Aorta (tissue), 5 donors: ENCODE measurements around the gene BTBD16. TPM values are rescaled to one million over a fixed set of nuclear protein-coding genes. Genes with fewer than 3 reads are reported as not detected.
A peak's percentile ranks its signal among the peaks of the same experiment; 100 is the strongest.

Source experiments
- ATAC-seq: fragments of 200-7000 bp; cut with Tn5 transposase; one replicate; pipeline ENCODE4 v1.9.1; 2022; ENCODE audit warnings: moderate library complexity; ENCODE audit not compliant: low FRiP score
- DNase-seq, 2 donors: peaks; one replicate each; pipeline ENCODE4 v3.0.0-alpha.2; 2020
- H3K27ac ChIP-seq, 2 donors: one replicate each; pipeline ENCODE4 v1.5.1; 2013; ENCODE audit warnings: low read length in 2 of 2, mild to moderate bottlenecking in 2 of 2, moderate library complexity in 2 of 2, control low read depth in 1 of 2, inconsistent platforms in 1 of 2, low read depth in 1 of 2
- H3K27me3 ChIP-seq, 2 donors: one replicate each; pipeline ENCODE4 v1.6.1; 2013; ENCODE audit warnings: control low read depth in 1 of 2, low read length in 1 of 2, mild to moderate bottlenecking in 1 of 2, moderate library complexity in 1 of 2; ENCODE audit not compliant: insufficient read depth in 2 of 2, control insufficient read depth in 1 of 2
- H3K36me3 ChIP-seq, 2 donors: one replicate each; pipeline ENCODE4 v1.6.1; 2013; ENCODE audit warnings: control low read depth in 1 of 2, low read length in 1 of 2, mild to moderate bottlenecking in 1 of 2; ENCODE audit not compliant: insufficient read depth in 2 of 2, control insufficient read depth in 1 of 2
- H3K4me1 ChIP-seq, 2 donors: one replicate each; pipeline ENCODE4 v1.6.1; 2013; ENCODE audit warnings: low read length in 2 of 2, control low read depth in 1 of 2, mild to moderate bottlenecking in 1 of 2, moderate library complexity in 1 of 2; ENCODE audit not compliant: insufficient read depth in 2 of 2, control insufficient read depth in 1 of 2
- H3K4me3 ChIP-seq, 2 donors: one replicate each; pipeline ENCODE4 v1.5.1; 2013; ENCODE audit warnings: low read length in 2 of 2, control low read depth in 1 of 2, mild to moderate bottlenecking in 1 of 2
- H3K9me3 ChIP-seq: one replicate; pipeline ENCODE4 v1.6.1; 2013; ENCODE audit warnings: mild to moderate bottlenecking, low read length; ENCODE audit not compliant: control insufficient read depth
- WGBS, 2 donors: extraction: QIAGEN DNeasy Blood & Tissue Kit; methylation state at CpG; one replicate each; pipeline ENCODE4 v1.1.7; 2013; 5-methylcytosine and 5-hydroxymethylcytosine counted together
- intact Hi-C, 2 donors: fragments of 100-400 bp; cut with DNase I; formaldehyde crosslinking; loops; one replicate each; pipeline versions ENCODE4 v1.14.2 to v1.15.0; 2022
- polyA plus RNA-seq, 2 donors: library from polyadenylated mRNA; stranded (reverse); fragments of 200-250 nt; gene quantifications; one replicate each; pipeline ENCODE4 v1.2.3, GENCODE V29; 2013
- total RNA-seq, 2 donors: library from RNA; stranded (reverse); fragmentation: NEBNext Ultra II Directional; extraction: Animal tissue kit (Norgen Biotek cat#: 25700); gene quantifications; one replicate each; pipeline ENCODE4 v1.2.1, GENCODE V29; 2021
- donor health status: healthy with polysubstance abuse.
- donor health status: Bipolar disorder and iron deficiency.
- donor health status: DM: no; HTN: no; CAD: no.
- donor health status: DM: no; HTN: no; CAD: no.
- donor health status: DM: yes; HTN: yes; CAD: no.

Gene BTBD16
- total and polyA plus RNA-seq, 4 donors = 1.2 to 2.4 (median 2.3) TPM; not detected in 1

GRCh38 chr10:122233857-122234348 lies 37.2 kb upstream of the BTBD16 start:
- Histone ChIP-seq H3K9me3 (no peaks in the 10 kb centered on the region), H3K27ac (no peak overlapping the region), H3K27me3 (no peaks in the 10 kb centered on the region), H3K4me3 (no peak overlapping the region), H3K36me3 (peaks cover 0 to 2% of the 10 kb centered on the region in 2 donors), H3K4me1 (no peaks in the 10 kb centered on the region)
- intact Hi-C loops = no loop called here
- no peak for ATAC-seq
- no peak for DNase-seq
- WGBS, 2 donors = 85 to 87% methylated on average over 11 of the region's 11 CpGs

DNA sequence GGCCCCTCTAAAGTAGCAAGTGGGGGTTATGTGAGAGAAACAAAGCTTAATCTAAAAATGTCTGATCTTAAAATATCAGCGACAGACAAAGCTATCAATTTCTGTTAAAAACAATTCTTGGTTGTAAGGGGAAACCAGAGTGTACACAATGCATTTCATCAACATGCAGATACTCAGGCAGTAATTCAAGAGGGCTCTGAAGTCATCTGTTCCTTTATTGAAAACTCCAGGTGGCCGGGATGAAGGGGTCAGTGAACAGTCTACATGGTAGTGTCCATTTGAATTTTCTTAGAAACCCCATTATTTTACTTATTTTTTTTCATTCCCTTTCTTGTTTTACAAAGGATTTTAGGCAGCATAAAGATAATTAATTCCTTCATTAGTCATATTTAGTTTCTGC lies 36.7 kb upstream of the BTBD16 start:
- Histone ChIP-seq H3K27me3 (no peaks in the 10 kb centered on the region), H3K27ac (no peak overlapping the region), H3K36me3 (peaks cover 0 to 2% of the 10 kb centered on the region in 2 donors), H3K9me3 (no peaks in the 10 kb centered on the region), H3K4me1 (no peaks in the 10 kb centered on the region), H3K4me3 (no peak overlapping the region)
- intact Hi-C loops = no loop called here
- ATAC-seq (no peak), DNase-seq (no peak)
- 69 to 82% methylated on average over 2 of the region's 2 CpGs for WGBS, 2 donors

- 83 to 87% methylated on average over 5 of the region's 5 CpGs for WGBS, 2 donors
- intact Hi-C loops = no loop called here
- Histone ChIP-seq H3K4me3 (no peak overlapping the region), H3K27ac (no peak overlapping the region), H3K9me3 (no peaks in the 10 kb centered on the region), H3K27me3 (no peaks in the 10 kb centered on the region), H3K4me1 (no peaks in the 10 kb centered on the region), H3K36me3 (peaks cover 0 to 14% of the 10 kb centered on the region in 2 donors)
- no peak for ATAC-seq
- DNase-seq = no peak
These were observed 34.3 kb upstream of the BTBD16 start for GRCh38 chr10:122236690-122237306.

- DNase-seq (no peak), ATAC-seq (no peak)
- H3K27ac ChIP-seq = no peak overlapping the region
- WGBS, 2 donors = 85 to 86% methylated on average over 17 of the region's 17 CpGs
- H3K4me3 ChIP-seq = no peak overlapping the region
- no peaks in the 10 kb centered on the region for H3K27me3 ChIP-seq
- peaks cover 0 to 14% of the 10 kb centered on the region in 2 donors for H3K36me3 ChIP-seq
- no peaks in the 10 kb centered on the region for H3K4me1 ChIP-seq
- H3K9me3 ChIP-seq = no peaks in the 10 kb centered on the region
- intact Hi-C loops = no loop called here
These were observed 33.6 kb upstream of the BTBD16 start for GRCh38 chr10:122237331-122237990.

DNA sequence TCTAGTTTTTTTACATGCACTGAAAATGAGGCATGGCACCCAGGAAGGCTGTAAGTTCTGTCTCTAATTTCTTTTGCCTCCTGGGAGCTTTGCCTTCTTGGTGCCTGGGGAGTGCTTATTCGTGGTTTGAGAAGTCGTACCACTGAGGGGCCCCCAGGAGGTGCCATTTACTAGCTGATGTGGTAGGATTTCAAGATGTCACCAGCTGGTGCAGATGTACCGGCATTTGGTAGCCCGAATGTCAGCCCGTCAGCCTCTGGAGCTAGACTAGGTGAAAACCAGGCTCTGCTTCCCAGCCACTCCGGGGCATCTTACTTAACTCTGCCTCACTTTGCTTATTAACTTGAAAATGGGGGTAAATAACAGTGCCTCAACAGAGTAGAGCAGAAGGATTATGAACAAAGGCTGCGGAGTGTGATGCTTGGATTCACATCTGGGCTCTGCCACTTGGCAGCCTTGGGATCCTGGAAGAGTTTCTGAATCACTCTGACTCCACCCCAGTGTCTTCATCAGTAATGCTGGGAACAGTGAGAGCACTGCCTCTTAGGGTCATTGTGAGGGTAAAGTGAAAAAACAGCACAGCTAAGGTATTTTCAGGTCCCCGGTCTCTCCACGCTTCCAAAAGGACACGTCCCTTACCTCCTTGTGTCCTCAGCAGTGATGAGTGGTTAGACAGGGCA lies 31.4 kb upstream of the BTBD16 start:
- ATAC-seq (peak; percentile 39), DNase-seq (no peak)
- Histone ChIP-seq H3K27ac (no peak overlapping the region), H3K9me3 (no peaks in the 10 kb centered on the region), H3K4me1 (no peaks in the 10 kb centered on the region), H3K36me3 (peaks cover 6 to 16% of the 10 kb centered on the region in 2 donors), H3K27me3 (no peaks in the 10 kb centered on the region), H3K4me3 (no peak overlapping the region)
- WGBS, 2 donors = 90 to 91% methylated on average over 10 of the region's 10 CpGs
- intact Hi-C loops = no loop called here

GRCh38 chr10:122240401-122240800 lies 30.7 kb upstream of the BTBD16 start:
- ATAC-seq (no peak), DNase-seq (no peak)
- no peaks in the 10 kb centered on the region for H3K27me3 ChIP-seq
- no peaks in the 10 kb centered on the region for H3K4me1 ChIP-seq
- intact Hi-C loops = no loop called here
- H3K27ac ChIP-seq = no peak overlapping the region
- no peak overlapping the region for H3K4me3 ChIP-seq
- WGBS, 2 donors = 96 to 99% methylated on average over 6 of the region's 6 CpGs
- H3K36me3 ChIP-seq = peaks cover 6 to 16% of the 10 kb centered on the region in 2 donors
- H3K9me3 ChIP-seq = no peaks in the 10 kb centered on the region

DNA sequence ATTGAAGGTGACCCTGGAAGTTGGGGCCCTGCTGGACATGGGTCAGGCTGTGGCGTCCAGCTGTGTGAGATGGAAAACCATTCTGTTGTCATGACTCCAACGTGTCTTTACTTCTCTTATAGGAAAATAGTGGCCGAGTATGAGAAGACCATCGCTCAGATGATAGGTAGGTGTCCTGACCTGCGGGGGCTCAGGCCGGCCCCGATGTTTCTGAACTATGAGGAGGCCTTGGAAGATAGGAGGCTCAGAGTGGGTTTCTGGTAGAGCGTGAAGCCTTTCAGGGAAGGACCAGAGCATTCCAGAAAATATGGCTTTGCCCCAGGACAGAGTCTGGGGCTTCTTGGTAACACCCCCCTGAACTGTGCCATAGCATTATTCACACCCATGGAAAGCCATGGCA lies 29.3 kb upstream of the BTBD16 start:
- H3K27ac ChIP-seq = no peak overlapping the region
- peaks cover 6 to 16% of the 10 kb centered on the region in 2 donors for H3K36me3 ChIP-seq
- DNase-seq (no peak), ATAC-seq (no peak)
- no peaks in the 10 kb centered on the region for H3K4me1 ChIP-seq
- H3K4me3 ChIP-seq = no peak overlapping the region
- intact Hi-C loops = no loop called here
- 92 to 93% methylated on average over 8 of the region's 8 CpGs for WGBS, 2 donors
- H3K27me3 ChIP-seq = no peaks in the 10 kb centered on the region
- no peaks in the 10 kb centered on the region for H3K9me3 ChIP-seq

- peaks cover 6 to 13% of the 10 kb centered on the region in 2 donors for H3K36me3 ChIP-seq
- no peak overlapping the region for H3K27ac ChIP-seq
- ATAC-seq = no peak
- H3K27me3 ChIP-seq = no peaks in the 10 kb centered on the region
- no peak overlapping the region for H3K4me3 ChIP-seq
- 89 to 92% methylated on average over 2 of the region's 2 CpGs for WGBS, 2 donors
- H3K9me3 ChIP-seq = no peaks in the 10 kb centered on the region
- H3K4me1 ChIP-seq = no peaks in the 10 kb centered on the region
- intact Hi-C loops = no loop called here
- DNase-seq = no peak
These were observed 27.5 kb upstream of the BTBD16 start for GRCh38 chr10:122243550-122243949.
